ENCODE results near the gene CCNB3.
"Not testable (repeated sequence)": the region's sequence is repeated elsewhere in the genome, so short reads cannot be mapped to it uniquely, and the experiment has no call there.

The CCNB3 gene

GRCh38 chrX:50200907-50201306 lies 3.7 kb upstream of the CCNB3 start, which contains the start of gene AKAP4:
Gene AKAP4, minus strand, starts transcription at chrX:50201007. Its CDS starts 118 bp downstream, at chrX:50200889.
- Histone ChIP-seq H3K4me1 (peaks cover 19% of the 10 kb centered on the region), H3K36me3 (no peaks in the 10 kb centered on the region), H3K27me3 (no peaks in the 10 kb centered on the region), H3K4me3 (ENCODE audit: low read depth, low read length) (no peak within 1 kb of the TSS), H3K9me3 (no peaks in the 10 kb centered on the region)
- no peak for TF ChIP-seq CTCF (IDR thresholded peaks at IDR 0.05; ENCODE audit: low read depth, low read length)
- no peak for DNase-seq

GRCh38 chrX:50202539-50202938 lies 2.0 kb upstream of the CCNB3 start:
- no peak for DNase-seq
- Histone ChIP-seq H3K4me1 (peaks cover 19% of the 10 kb centered on the region), H3K36me3 (no peaks in the 10 kb centered on the region), H3K4me3 (ENCODE audit: low read depth, low read length) (no peak overlapping the region), H3K27me3 (no peaks in the 10 kb centered on the region), H3K9me3 (no peaks in the 10 kb centered on the region)
- TF ChIP-seq CTCF (IDR thresholded peaks at IDR 0.05; ENCODE audit: low read depth, low read length), result no peak

GRCh38 chrX:50206753-50207152 lies 2.2 kb downstream of the CCNB3 start:
- Histone ChIP-seq H3K9me3 (no peaks in the 10 kb centered on the region), H3K36me3 (no peaks in the 10 kb centered on the region), H3K4me1 (peaks cover 9% of the 10 kb centered on the region), H3K27me3 (no peaks in the 10 kb centered on the region), H3K4me3 (ENCODE audit: low read depth, low read length) (no peak overlapping the region)
- DNase-seq, result no peak
- no peak for TF ChIP-seq CTCF (IDR thresholded peaks at IDR 0.05; ENCODE audit: low read depth, low read length)

- Histone ChIP-seq H3K36me3 (no peaks in the 10 kb centered on the region), H3K27me3 (no peaks in the 10 kb centered on the region), H3K9me3 (no peaks in the 10 kb centered on the region), H3K4me1 (no peaks in the 10 kb centered on the region), H3K4me3 (ENCODE audit: low read depth, low read length) (no peak overlapping the region)
- TF ChIP-seq CTCF (IDR thresholded peaks at IDR 0.05; ENCODE audit: low read depth, low read length), result peak; percentile 51
- DNase-seq, result peak; percentile 23
Observed at GRCh38 chrX:50211510-50211909, 6.9 kb downstream of the CCNB3 start.

DNA sequence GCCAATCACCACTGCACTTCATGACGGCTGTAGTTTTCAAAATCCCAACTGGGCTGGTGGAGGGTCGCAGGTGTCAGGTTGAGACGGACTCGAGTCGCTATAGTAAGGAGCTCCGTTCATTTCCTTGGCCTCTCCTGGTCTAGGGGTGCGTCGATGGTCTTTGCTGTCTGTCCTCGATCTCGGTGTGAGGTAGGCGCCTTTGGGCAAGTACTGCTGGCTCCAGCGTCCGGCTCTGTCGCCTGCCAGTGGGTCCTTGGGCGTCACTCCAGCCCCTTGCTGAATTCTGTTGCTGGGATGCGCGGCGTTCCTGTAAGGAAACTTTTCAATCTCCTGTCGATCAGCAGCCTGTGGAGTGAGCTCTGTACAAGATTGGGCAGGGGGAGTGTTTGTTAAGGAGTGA lies 76.7 kb downstream of the CCNB3 start:
- H3K9me3 ChIP-seq, result no peaks in the 10 kb centered on the region
- no peak for TF ChIP-seq CTCF (IDR thresholded peaks at IDR 0.05; ENCODE audit: low read depth, low read length)
- no peak for DNase-seq
- H3K4me3 ChIP-seq (ENCODE audit: low read depth, low read length), result no peak overlapping the region
- no peaks in the 10 kb centered on the region for H3K4me1 ChIP-seq
- no peaks in the 10 kb centered on the region for H3K27me3 ChIP-seq
- H3K36me3 ChIP-seq, result no peaks in the 10 kb centered on the region

- DNase-seq, result no peak
- H3K36me3 ChIP-seq, result no peaks in the 10 kb centered on the region
- no peak overlapping the region for H3K4me3 ChIP-seq (ENCODE audit: low read depth, low read length)
- H3K9me3 ChIP-seq, result no peaks in the 10 kb centered on the region
- no peak for TF ChIP-seq CTCF (IDR thresholded peaks at IDR 0.05; ENCODE audit: low read depth, low read length)
- H3K4me1 ChIP-seq, result no peaks in the 10 kb centered on the region
- no peaks in the 10 kb centered on the region for H3K27me3 ChIP-seq
Observed at GRCh38 chrX:50327235-50327634, 122.7 kb downstream of the CCNB3 start.

DNA sequence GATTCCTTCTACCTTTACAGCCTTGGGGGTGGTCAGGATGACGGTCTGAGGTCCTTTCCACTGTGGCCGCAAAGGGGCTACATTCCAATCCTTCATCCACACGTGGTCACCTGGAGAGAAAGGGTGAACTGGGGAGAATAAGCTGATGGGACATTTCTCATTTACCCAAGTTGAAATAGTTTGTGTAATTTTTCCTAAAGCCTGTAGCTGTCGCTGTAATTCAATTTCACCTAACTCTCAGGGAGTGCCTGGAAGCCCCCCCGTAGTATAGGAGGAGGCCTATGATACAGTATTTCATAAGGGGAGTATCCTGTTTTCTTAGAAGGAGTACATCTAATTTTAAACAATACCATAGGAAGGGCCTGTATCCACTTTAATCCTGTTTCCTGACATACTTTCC lies 128.1 kb downstream of the CCNB3 start:
- H3K4me3 ChIP-seq (ENCODE audit: low read depth, low read length); H3K27me3 ChIP-seq; H3K9me3 ChIP-seq; H3K4me1 ChIP-seq; H3K36me3 ChIP-seq; DNase-seq: not testable (repeated sequence)
